ENCODE measurements around the gene MYH11. TPM values are rescaled to one million over a fixed set of nuclear protein-coding genes. Genes with fewer than 3 reads are reported as not detected.
"Not testable (repeated sequence)": the region's sequence is repeated elsewhere in the genome, so short reads cannot be mapped to it uniquely, and the experiment has no call there.

MYH11 gene
- total RNA-seq, 2 donors from 2014 or later, result 2,411 to 2,456 TPM

DNA sequence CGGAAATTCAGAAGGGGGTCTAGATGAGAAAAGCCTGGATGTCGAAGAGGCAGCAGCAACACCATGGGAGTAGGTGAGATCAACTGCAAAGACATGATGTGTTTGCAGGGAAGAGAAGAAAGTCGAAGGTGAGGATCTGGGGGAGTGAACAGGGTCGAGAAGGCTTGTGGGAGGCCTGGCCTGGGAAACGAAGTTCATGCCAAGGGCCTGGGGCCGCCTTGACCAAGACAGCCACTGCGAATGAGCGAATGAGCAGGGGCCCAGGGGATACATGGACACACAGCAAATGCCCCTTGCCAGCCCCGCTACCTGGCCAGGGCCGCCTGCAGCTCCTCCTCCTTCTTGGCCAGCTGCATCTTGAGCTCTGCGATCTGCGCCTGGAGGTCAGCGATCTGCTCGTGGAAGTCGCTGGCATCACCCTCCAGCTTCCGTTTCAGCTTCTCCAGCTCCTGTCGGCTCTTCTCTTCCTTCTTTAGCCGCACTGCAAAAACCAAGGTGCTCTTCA, 119.6 kb downstream of the MYH11 start:
- no peaks in the 10 kb centered on the region for H3K9me3 ChIP-seq
- no peaks in the 10 kb centered on the region for H3K4me1 ChIP-seq (ENCODE audit: control insufficient read depth in 1 of 2, low read depth in 2 of 2)
- DNase-seq (ENCODE audit: low spot score) (no peak), ATAC-seq (ENCODE audit: insufficient number of reproducible peaks, low FRiP score, low read depth) (no peak)
- peaks cover 98% of the 10 kb centered on the region for H3K36me3 ChIP-seq
- H3K27me3 ChIP-seq (replicated peaks; ENCODE audit: insufficient read depth), result no peaks in the 10 kb centered on the region
- no peak overlapping the region for H3K4me3 ChIP-seq
- no peak for TF ChIP-seq CTCF (IDR thresholded peaks at IDR 0.05)
- no peak overlapping the region for H3K27ac ChIP-seq

DNA sequence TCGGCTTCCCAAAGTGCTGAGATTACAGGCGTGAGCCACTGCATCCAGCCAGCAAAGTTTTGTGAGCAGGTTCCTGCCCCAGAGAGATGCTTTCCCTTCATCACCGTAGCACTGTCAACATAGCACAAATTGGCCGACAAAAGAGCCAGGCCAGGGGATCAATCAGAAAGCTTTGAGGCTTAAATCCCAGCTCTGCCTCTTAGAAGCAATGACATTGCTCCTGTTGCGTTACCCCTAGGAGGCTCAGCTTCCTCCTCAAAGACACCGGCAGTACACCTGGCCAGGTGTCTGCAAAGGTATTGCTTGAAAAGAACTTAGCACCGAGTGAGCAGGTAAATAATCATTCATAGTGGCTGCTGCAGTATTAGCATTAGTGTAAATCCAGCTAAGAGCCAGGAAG, 120.3 kb downstream of the MYH11 start:
- Histone ChIP-seq H3K9me3 (no peaks in the 10 kb centered on the region), H3K27ac (no peak overlapping the region), H3K4me3 (no peak overlapping the region), H3K4me1 (ENCODE audit: control insufficient read depth in 1 of 2, low read depth in 2 of 2) (no peaks in the 10 kb centered on the region), H3K27me3 (replicated peaks; ENCODE audit: insufficient read depth) (no peaks in the 10 kb centered on the region), H3K36me3 (peaks cover 98% of the 10 kb centered on the region)
- no peak for TF ChIP-seq CTCF (IDR thresholded peaks at IDR 0.05)
- DNase-seq (ENCODE audit: low spot score) (no peak), ATAC-seq (ENCODE audit: insufficient number of reproducible peaks, low FRiP score, low read depth) (no peak)

GRCh38 chr16:15735610-15736009, 121.2 kb downstream of the MYH11 start:
- ATAC-seq (ENCODE audit: insufficient number of reproducible peaks, low FRiP score, low read depth), result no peak

GRCh38 chr16:15732416-15732815, 124.4 kb downstream of the MYH11 start:
- peaks cover 99% of the 10 kb centered on the region for H3K36me3 ChIP-seq
- H3K4me1 ChIP-seq (ENCODE audit: control insufficient read depth in 1 of 2, low read depth in 2 of 2), result no peaks in the 10 kb centered on the region
- no peak overlapping the region for H3K27ac ChIP-seq

More at GRCh38 chr16:15735610-15736009, 121.2 kb downstream of the MYH11 start:
- H3K27me3 ChIP-seq (replicated peaks; ENCODE audit: insufficient read depth), result no peaks in the 10 kb centered on the region
- H3K9me3 ChIP-seq, result no peaks in the 10 kb centered on the region
- peaks cover 98% of the 10 kb centered on the region for H3K36me3 ChIP-seq
- no peak for TF ChIP-seq CTCF (IDR thresholded peaks at IDR 0.05)
- H3K4me3 ChIP-seq, result no peak overlapping the region
- H3K4me1 ChIP-seq (ENCODE audit: control insufficient read depth in 1 of 2, low read depth in 2 of 2), result no peaks in the 10 kb centered on the region
- H3K27ac ChIP-seq, result no peak overlapping the region
- no peak for DNase-seq (ENCODE audit: low spot score)

DNA sequence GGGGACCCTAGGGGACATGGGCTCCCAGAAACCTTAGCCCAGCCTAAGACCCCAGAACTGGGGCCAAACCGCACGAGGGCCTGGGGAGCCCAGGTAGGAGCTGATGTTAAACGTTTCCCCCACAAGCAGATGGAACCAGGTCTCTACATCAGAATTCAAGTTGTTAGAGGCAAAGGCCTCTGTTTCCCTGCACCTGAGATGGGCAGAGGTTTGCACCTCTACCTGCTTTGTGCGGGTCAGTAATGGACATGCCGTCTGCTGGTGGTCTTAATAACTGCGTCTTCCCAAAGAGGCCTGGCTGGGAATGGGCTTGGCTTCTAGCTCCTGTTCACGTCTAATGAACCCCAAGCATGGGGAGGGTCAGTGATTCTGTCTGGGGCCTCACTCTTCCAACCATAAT, 127.7 kb downstream of the MYH11 start:
- H3K9me3 ChIP-seq, result no peaks in the 10 kb centered on the region
- no peak for TF ChIP-seq CTCF (IDR thresholded peaks at IDR 0.05)
- H3K36me3 ChIP-seq, result peaks cover 99% of the 10 kb centered on the region
- no peak for ATAC-seq (ENCODE audit: insufficient number of reproducible peaks, low FRiP score, low read depth)
- DNase-seq (ENCODE audit: low spot score), result no peak
- H3K4me1 ChIP-seq (ENCODE audit: control insufficient read depth in 1 of 2, low read depth in 2 of 2), result no peaks in the 10 kb centered on the region
- H3K27me3 ChIP-seq (replicated peaks; ENCODE audit: insufficient read depth), result no peaks in the 10 kb centered on the region
- H3K27ac ChIP-seq, result no peak overlapping the region
- no peak overlapping the region for H3K4me3 ChIP-seq

More at GRCh38 chr16:15732416-15732815, 124.4 kb downstream of the MYH11 start:
- no peak for TF ChIP-seq CTCF (IDR thresholded peaks at IDR 0.05)
- ATAC-seq (ENCODE audit: insufficient number of reproducible peaks, low FRiP score, low read depth) (no peak), DNase-seq (ENCODE audit: low spot score) (no peak)
- no peaks in the 10 kb centered on the region for H3K27me3 ChIP-seq (replicated peaks; ENCODE audit: insufficient read depth)
- H3K4me3 ChIP-seq, result no peak overlapping the region
- no peaks in the 10 kb centered on the region for H3K9me3 ChIP-seq

GRCh38 chr16:15727697-15728096, 129.1 kb downstream of the MYH11 start:
- not testable (repeated sequence) for H3K9me3 ChIP-seq; H3K27ac ChIP-seq; DNase-seq (ENCODE audit: low spot score); ATAC-seq (ENCODE audit: insufficient number of reproducible peaks, low FRiP score, low read depth); H3K4me1 ChIP-seq (ENCODE audit: control insufficient read depth in 1 of 2, low read depth in 2 of 2); H3K27me3 ChIP-seq (replicated peaks; ENCODE audit: insufficient read depth); H3K4me3 ChIP-seq
- peaks cover 98% of the 10 kb centered on the region for H3K36me3 ChIP-seq

Data from thoracic aorta (tissue), 2 donors.